ENCODE data around the gene MYL9. TPM values are rescaled to one million over a fixed set of nuclear protein-coding genes. Genes with fewer than 3 reads are reported as not detected.

Gene MYL9
- total and polyA plus RNA-seq, 2 donors (not counting 1 experiment from before 2014, with no cell fraction given): 0.78 to 3.5 TPM

DNA sequence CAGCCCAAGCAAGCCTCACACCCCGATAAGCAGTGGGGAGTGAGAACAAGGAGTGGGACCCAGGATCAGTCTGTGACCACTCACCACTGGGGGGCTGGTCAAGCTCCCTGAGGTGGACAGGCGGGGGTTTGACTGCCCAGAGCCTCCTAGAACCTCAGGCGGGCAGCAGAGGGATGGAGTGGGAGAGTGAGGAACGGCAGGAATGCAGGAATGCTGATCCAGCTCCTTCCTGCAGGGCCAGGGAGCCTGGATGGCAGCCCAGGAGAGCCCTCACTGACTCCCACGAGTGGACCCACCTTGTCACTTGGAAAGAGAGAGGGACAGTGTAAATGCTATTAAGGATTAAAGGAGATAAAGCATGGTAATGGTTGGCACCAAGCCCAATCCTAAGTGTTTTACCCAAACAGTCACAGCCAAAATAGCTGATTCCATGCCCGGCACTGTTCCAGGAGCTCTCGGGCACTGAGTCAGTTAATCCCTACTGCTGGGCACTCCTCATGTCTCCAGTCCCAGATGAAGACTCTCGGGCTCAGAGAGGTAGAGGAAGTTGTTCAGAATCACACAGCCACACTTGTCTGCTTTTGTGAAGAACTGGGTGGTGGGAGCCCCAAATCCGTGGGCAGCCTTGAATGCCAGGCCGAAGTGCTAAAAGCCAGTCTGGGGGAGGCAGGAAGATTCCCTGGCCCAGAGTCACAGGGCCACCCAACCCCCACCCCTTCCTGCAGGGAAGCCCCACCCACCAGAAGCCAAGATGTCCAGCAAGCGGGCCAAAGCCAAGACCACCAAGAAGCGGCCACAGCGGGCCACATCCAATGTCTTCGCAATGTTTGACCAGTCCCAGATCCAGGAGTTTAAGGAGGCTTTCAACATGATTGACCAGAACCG lies 3.1 kb downstream of the MYL9 start:
- Histone ChIP-seq H3K27ac (ENCODE audit: low read length in 2 of 2) (no peak overlapping the region), H3K36me3 (replicated peaks in 1 of 2; ENCODE audit: control extremely low read depth in 1 of 2, control insufficient read depth in 1 of 2, extremely low read depth in 1 of 2, insufficient read depth in 2 of 2, low read length in 1 of 2) (no peaks in the 10 kb centered on the region), H3K4me2 (replicated peaks; ENCODE audit: low read depth, low read length, poor library complexity, severe bottlenecking) (no peak overlapping the region), H3K27me3 (replicated peaks in 1 of 4; ENCODE audit: control extremely low read depth in 1 of 4, control insufficient read depth in 3 of 4, insufficient read depth in 4 of 4, low read length in 3 of 4) (peaks cover 0 to 3% (median 0%) of the 10 kb centered on the region in 4 experiments), H3K4me1 (ENCODE audit: control insufficient read depth in 2 of 2, insufficient read depth in 2 of 2, low read length in 2 of 2) (peaks cover 9 to 15% of the 10 kb centered on the region in 2 donors), H3K9ac (ENCODE audit: low read length) (no peak overlapping the region), H3K9me3 (ENCODE audit: control extremely low read depth in 1 of 3, control insufficient read depth in 2 of 3, insufficient read depth in 1 of 3, low read length in 2 of 3) (no peaks in the 10 kb centered on the region), H2AFZ (ENCODE audit: insufficient read depth, low read depth, low read length, poor library complexity, severe bottlenecking) (no peak overlapping the region), H4K20me1 (ENCODE audit: control insufficient read depth, insufficient read depth, low read length, poor library complexity, severe bottlenecking) (no peaks in the 10 kb centered on the region), H3K79me2 (ENCODE audit: control insufficient read depth, insufficient read depth, low read length) (peaks cover 3% of the 10 kb centered on the region), H3K4me3 (ENCODE audit: control extremely low read depth in 1 of 5, extremely low read depth in 1 of 5, insufficient read depth in 1 of 5, low read depth in 2 of 5, low read length in 4 of 5) (no peak overlapping the region)
- H3K9me3 Mint-ChIP-seq (ENCODE audit: insufficient read depth): no peaks in the 10 kb centered on the region
- ChIA-PET POLR2A (no interaction called here), CTCF (interaction anchor here (0.6 to 1.0 kb wide), 2 partner anchors 60 to 376 kb away, joined by 3 read pairs; no protein-coding TSS in a partner anchor)
- peaks cover 3% of the 10 kb centered on the region for H3K4me1 Mint-ChIP-seq
- DNase-seq (no peak), ATAC-seq (ENCODE audit: low read depth) (no peak)
- 99% methylated on average over 13 of the region's 15 CpGs for WGBS (ENCODE audit: insufficient coverage)
- no peaks in the 10 kb centered on the region for H3K27me3 Mint-ChIP-seq
- H3K4me3 Mint-ChIP-seq: no peak overlapping the region
- intact Hi-C loops (cut with micrococcal nuclease): no loop called here
- no peak overlapping the region for H3K27ac Mint-ChIP-seq
- TF ChIP-seq EZH2 (IDR thresholded peaks at IDR 0.05; ENCODE audit: borderline replicate concordance, insufficient read depth, low read depth, low read length, poor library complexity, severe bottlenecking) (no peak), CTCF (IDR thresholded peaks at IDR 0.05) (no peak)

All from B cell (primary cell).